GM21390 (cell line): ENCODE data around the gene TBRG1.
"Not testable (repeated sequence)": the region's sequence is repeated elsewhere in the genome, so short reads cannot be mapped to it uniquely, and the experiment has no call there.

Experiments used
- ATAC-seq: cut with Tn5 transposase; IDR thresholded peaks from one replicate; pipeline ENCODE4 v1.9.1; 2021; ENCODE audit not compliant: unreplicated experiment

TBRG1 gene

GRCh38 chr11:124622531-124623451, at the start of gene TBRG1:
TSS of gene TBRG1 (plus strand) at chr11:124622864. CDS start at chr11:124623084, 220 bp downstream.
- ATAC-seq = peak; percentile 99

- ATAC-seq = no peak
Observed at GRCh38 chr11:124577716-124578427, 44.8 kb upstream of the TBRG1 start.

- no peak for ATAC-seq
Observed at GRCh38 chr11:124578761-124579160, 43.9 kb upstream of the TBRG1 start.

- ATAC-seq = no peak
Observed at GRCh38 chr11:124581817-124582216, 40.8 kb upstream of the TBRG1 start.

GRCh38 chr11:124582565-124582964, 40.1 kb upstream of the TBRG1 start:
- no peak for ATAC-seq

- ATAC-seq = no peak
Observed at GRCh38 chr11:124583781-124584180, 38.9 kb upstream of the TBRG1 start.

GRCh38 chr11:124584681-124585372, 37.8 kb upstream of the TBRG1 start:
- ATAC-seq = no peak

GRCh38 chr11:124586238-124586860, 36.3 kb upstream of the TBRG1 start:
- ATAC-seq = peak; percentile 64

GRCh38 chr11:124591430-124591829, 31.2 kb upstream of the TBRG1 start:
- ATAC-seq = no peak

- ATAC-seq = no peak
Observed at GRCh38 chr11:124592627-124593026, 30.0 kb upstream of the TBRG1 start.

GRCh38 chr11:124595302-124595701, 27.4 kb upstream of the TBRG1 start:
- ATAC-seq = no peak

GRCh38 chr11:124597626-124598025, 25.0 kb upstream of the TBRG1 start:
- no peak for ATAC-seq

GRCh38 chr11:124600621-124601320, 21.9 kb upstream of the TBRG1 start:
- ATAC-seq = no peak

GRCh38 chr11:124602193-124602592, 20.5 kb upstream of the TBRG1 start:
- ATAC-seq = no peak

- ATAC-seq = not testable (repeated sequence)
Observed at GRCh38 chr11:124602723-124603122, 19.9 kb upstream of the TBRG1 start.

- ATAC-seq = no peak
Observed at GRCh38 chr11:124605719-124606118, 16.9 kb upstream of the TBRG1 start.

- no peak for ATAC-seq
Observed at GRCh38 chr11:124608147-124608546, 14.5 kb upstream of the TBRG1 start.

- ATAC-seq = no peak
Observed at GRCh38 chr11:124610295-124610694, 12.4 kb upstream of the TBRG1 start.

- ATAC-seq = no peak
Observed at GRCh38 chr11:124611064-124611463, 11.6 kb upstream of the TBRG1 start, which contains the start of gene PANX3. TSS of gene PANX3 (plus strand) at chr11:124611428. CDS start at chr11:124611557, 129 bp downstream.

GRCh38 chr11:124612045-124612444, 10.6 kb upstream of the TBRG1 start:
- ATAC-seq = no peak
